ENCODE measurements around the gene MMP1. TPM values are rescaled to one million over a fixed set of nuclear protein-coding genes. Genes with fewer than 3 reads are reported as not detected.

MMP1 gene
- total and polyA plus RNA-seq, 2 of the 13 experiments (the other 11 are each of a cell fraction or from before 2014, with no cell fraction given) = 0.09 to 0.21 TPM

- H3K9ac ChIP-seq (ENCODE audit: insufficient read depth, low read depth, low read length) = no peak overlapping the region
- no peaks in the 10 kb centered on the region for H3K36me3 ChIP-seq (replicated peaks in 1 of 2; ENCODE audit: control insufficient read depth in 1 of 2, insufficient read depth in 2 of 2, low read length in 2 of 2)
- TF ChIP-seq PLRG1 (conservative IDR thresholded peaks at IDR 0.05) (0 out of 2 replicates have a peak, but pooled peaks have one; percentile 19), CERS6 (CRISPR knock-in tag; IDR thresholded peaks at IDR 0.05) (no peak)
- WGBS (ENCODE audit: low lambda C conversion rate) = 1% methylated on average over 2 of the region's 2 CpGs
- DNase-seq (ENCODE audit: low spot score) (no peak), FAIRE-seq (no peak), ATAC-seq (no peak)
- BruUV-seq (replicated peaks) = no TSS peak
- no peaks in the 10 kb centered on the region for H3K9me3 ChIP-seq (ENCODE audit: low read length)
- H2AFZ ChIP-seq (ENCODE audit: low read length) = no peak overlapping the region
- POLR2A ChIA-PET = no interaction called here
- peaks cover 0 to 10% of the 10 kb centered on the region in 2 experiments; a peak in 2 of 5 replicates for H3K27me3 ChIP-seq (ENCODE audit: control insufficient read depth in 1 of 2, insufficient read depth in 2 of 2, low read length in 2 of 2)
- no peaks in the 10 kb centered on the region for H3K4me1 ChIP-seq (ENCODE audit: insufficient read depth, low read length)
- no peak overlapping the region for H3K4me3 ChIP-seq (replicated peaks in 1 of 3; ENCODE audit: insufficient read depth in 1 of 3, low read depth in 2 of 3, low read length in 3 of 3)
- H3K27ac ChIP-seq (ENCODE audit: extremely low read length, insufficient read depth, low read length) = no peak overlapping the region
- no peaks in the 10 kb centered on the region for H3K79me2 ChIP-seq (ENCODE audit: insufficient read depth, low read length)
- no peaks in the 10 kb centered on the region for H4K20me1 ChIP-seq (ENCODE audit: insufficient read depth, low read length)
- H3K4me2 ChIP-seq (ENCODE audit: low read depth, low read length) = no peak overlapping the region
- intact Hi-C loops (cut with micrococcal nuclease; ENCODE audit: unreplicated experiment) (no loop called here), in situ Hi-C loops (cut with HindIII; ENCODE audit: extremely low pct_ligation_motif_present, low pct_unique_long_range_greater_than_20kb) (no loop called here)
- CTCF ChIA-PET (ENCODE audit: low intra/inter-chr PET ratio, low total read pairs) = no interaction called here
Observed at GRCh38 chr11:102763440-102763839, 34.5 kb downstream of the MMP1 start.

- peaks cover 0 to 8% of the 10 kb centered on the region in 2 experiments; a peak in 2 of 5 replicates for H3K27me3 ChIP-seq (ENCODE audit: control insufficient read depth in 1 of 2, insufficient read depth in 2 of 2, low read length in 2 of 2)
- H3K36me3 ChIP-seq (replicated peaks in 1 of 2; ENCODE audit: control insufficient read depth in 1 of 2, insufficient read depth in 2 of 2, low read length in 2 of 2) = no peaks in the 10 kb centered on the region
- CTCF ChIA-PET (ENCODE audit: low intra/inter-chr PET ratio, low total read pairs) = no interaction called here
- intact Hi-C loops (cut with micrococcal nuclease; ENCODE audit: unreplicated experiment) (no loop called here), in situ Hi-C loops (cut with HindIII; ENCODE audit: extremely low pct_ligation_motif_present, low pct_unique_long_range_greater_than_20kb) (no loop called here)
- H3K9me3 ChIP-seq (ENCODE audit: low read length) = no peaks in the 10 kb centered on the region
- WGBS (ENCODE audit: low lambda C conversion rate) = 2% methylated on average over 2 of the region's 2 CpGs
- ATAC-seq = no peak
- DNase-seq (ENCODE audit: low spot score) = no peak
- no peak overlapping the region for H3K9ac ChIP-seq (ENCODE audit: insufficient read depth, low read depth, low read length)
- no peaks in the 10 kb centered on the region for H3K4me1 ChIP-seq (ENCODE audit: insufficient read depth, low read length)
- H3K4me3 ChIP-seq (replicated peaks in 1 of 3; ENCODE audit: insufficient read depth in 1 of 3, low read depth in 2 of 3, low read length in 3 of 3) = no peak overlapping the region
- H2AFZ ChIP-seq (ENCODE audit: low read length) = no peak overlapping the region
- BruUV-seq (replicated peaks) = no TSS peak
- no peaks in the 10 kb centered on the region for H3K79me2 ChIP-seq (ENCODE audit: insufficient read depth, low read length)
- POLR2A ChIA-PET = no interaction called here
- H3K4me2 ChIP-seq (ENCODE audit: low read depth, low read length) = no peak overlapping the region
- H4K20me1 ChIP-seq (ENCODE audit: insufficient read depth, low read length) = no peaks in the 10 kb centered on the region
- no peak for FAIRE-seq
- H3K27ac ChIP-seq (ENCODE audit: extremely low read length, insufficient read depth, low read length) = no peak overlapping the region
- TF ChIP-seq HNF1B (CRISPR knock-in tag; IDR thresholded peaks at IDR 0.05) (no peak), PHB2 (IDR thresholded peaks at IDR 0.05; ENCODE audit: partially characterized antibody) (no peak), HMGXB3 (CRISPR knock-in tag; IDR thresholded peaks at IDR 0.05; ENCODE audit: borderline replicate concordance) (no peak), ZNF264 (CRISPR knock-in tag; IDR thresholded peaks at IDR 0.05) (no peak), CREB1 (IDR thresholded peaks at IDR 0.05) (no peak), CREB1 (CRISPR knock-in tag; IDR thresholded peaks at IDR 0.05) (no peak), ZGPAT (CRISPR knock-in tag; IDR thresholded peaks at IDR 0.05) (no peak), NR2C2 (CRISPR knock-in tag; IDR thresholded peaks at IDR 0.05; ENCODE audit: borderline replicate concordance) (no peak), ZNF432 (CRISPR knock-in tag; IDR thresholded peaks at IDR 0.05; ENCODE audit: borderline replicate concordance) (no peak)
Observed at GRCh38 chr11:102762361-102762767, 35.6 kb downstream of the MMP1 start.

Measured in HepG2 (cell line).